ENCODE data around the gene CISD1.
"Not testable (repeated sequence)": the region's sequence is repeated elsewhere in the genome, so short reads cannot be mapped to it uniquely, and the experiment has no call there.

DNA sequence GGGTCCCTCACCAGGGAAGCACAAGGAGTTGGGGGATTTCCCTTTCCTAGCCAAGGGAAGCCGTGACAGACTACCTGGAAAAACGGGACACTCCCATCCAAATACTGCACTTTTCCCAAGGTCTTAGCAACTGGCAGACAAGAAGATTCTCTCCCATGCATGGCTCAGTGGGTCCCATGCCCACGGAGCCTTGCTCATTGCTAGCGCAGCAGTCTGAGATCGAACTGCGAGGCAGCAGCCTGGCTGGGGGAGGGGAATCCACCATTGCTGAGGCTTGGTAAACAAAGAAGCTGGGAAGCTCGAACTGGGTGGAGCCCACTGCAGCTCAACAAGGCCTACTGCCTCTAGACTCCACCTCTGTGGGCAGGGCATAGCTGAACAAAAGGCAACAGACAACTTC lies 39.1 kb upstream of the CISD1 start:
- TF ChIP-seq POLR2A (IDR thresholded peaks at IDR 0.05), result not testable (repeated sequence)
- TF ChIP-seq, protein P1, sequence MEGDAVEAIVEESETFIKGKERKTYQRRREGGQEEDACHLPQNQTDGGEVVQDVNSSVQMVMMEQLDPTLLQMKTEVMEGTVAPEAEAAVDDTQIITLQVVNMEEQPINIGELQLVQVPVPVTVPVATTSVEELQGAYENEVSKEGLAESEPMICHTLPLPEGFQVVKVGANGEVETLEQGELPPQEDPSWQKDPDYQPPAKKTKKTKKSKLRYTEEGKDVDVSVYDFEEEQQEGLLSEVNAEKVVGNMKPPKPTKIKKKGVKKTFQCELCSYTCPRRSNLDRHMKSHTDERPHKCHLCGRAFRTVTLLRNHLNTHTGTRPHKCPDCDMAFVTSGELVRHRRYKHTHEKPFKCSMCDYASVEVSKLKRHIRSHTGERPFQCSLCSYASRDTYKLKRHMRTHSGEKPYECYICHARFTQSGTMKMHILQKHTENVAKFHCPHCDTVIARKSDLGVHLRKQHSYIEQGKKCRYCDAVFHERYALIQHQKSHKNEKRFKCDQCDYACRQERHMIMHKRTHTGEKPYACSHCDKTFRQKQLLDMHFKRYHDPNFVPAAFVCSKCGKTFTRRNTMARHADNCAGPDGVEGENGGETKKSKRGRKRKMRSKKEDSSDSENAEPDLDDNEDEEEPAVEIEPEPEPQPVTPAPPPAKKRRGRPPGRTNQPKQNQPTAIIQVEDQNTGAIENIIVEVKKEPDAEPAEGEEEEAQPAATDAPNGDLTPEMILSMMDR (IDR thresholded peaks at IDR 0.05), result not testable (repeated sequence)
